HEK293 (cell line): Measurements from ENCODE around the gene GSPT1.

Experiments
- GLI2 ChIP-seq: fragments of 450-650 bp; formaldehyde crosslinking; IDR thresholded peaks from 2 replicates; pipeline ENCODE4; 2017; ENCODE audit warnings: missing biosample characterization, missing genetic modification characterization, low read depth, borderline replicate concordance
- GLIS2 ChIP-seq: fragments of 450-650 bp; formaldehyde crosslinking; IDR thresholded peaks from 2 replicates; pipeline ENCODE4 v1.5.1; 2016; ENCODE audit warnings: missing biosample characterization, missing genetic modification characterization
- MYNN ChIP-seq: fragments of 450-650 bp; formaldehyde crosslinking; IDR thresholded peaks from 2 replicates; pipeline ENCODE4 v1.5.1; 2016; ENCODE audit warnings: missing biosample characterization, missing genetic modification characterization, borderline replicate concordance
- PRDM1 ChIP-seq: fragments of 450-650 bp; formaldehyde crosslinking; IDR thresholded peaks from 2 replicates; pipeline ENCODE4; 2016; ENCODE audit warnings: missing biosample characterization, missing genetic modification characterization
- PRDM6 ChIP-seq: fragments of 450-650 bp; formaldehyde crosslinking; IDR thresholded peaks from 2 replicates; pipeline ENCODE4 v1.5.1; 2017; ENCODE audit warnings: missing biosample characterization, missing genetic modification characterization
- RBAK ChIP-seq: fragments of 450-650 bp; formaldehyde crosslinking; IDR thresholded peaks from 2 replicates; pipeline ENCODE4 v1.5.1; 2016; ENCODE audit warnings: missing biosample characterization, missing genetic modification characterization
- REPIN1 ChIP-seq: fragments of 450-650 bp; formaldehyde crosslinking; IDR thresholded peaks from 2 replicates; pipeline ENCODE4 v1.5.1; 2017; ENCODE audit warnings: missing biosample characterization, missing genetic modification characterization, low read depth
- TRIM28 ChIP-seq: IDR thresholded peaks from 2 replicates; pipeline ENCODE4 v1.6.1; 2011; ENCODE audit warnings: low read length, control low read depth, borderline replicate concordance
- WT1 ChIP-seq: fragments of 450-650 bp; formaldehyde crosslinking; IDR thresholded peaks from 2 replicates; pipeline ENCODE4 v1.5.1; 2016; ENCODE audit warnings: missing biosample characterization, missing genetic modification characterization
- ZBTB20 ChIP-seq: fragments of 450-650 bp; formaldehyde crosslinking; IDR thresholded peaks from 2 replicates; pipeline ENCODE4 v1.5.1; 2016; ENCODE audit warnings: missing biosample characterization, missing genetic modification characterization
- ZBTB48 ChIP-seq: fragments of 450-650 bp; formaldehyde crosslinking; IDR thresholded peaks from 2 replicates; pipeline ENCODE4 v1.5.1; 2016; ENCODE audit warnings: missing biosample characterization, missing genetic modification characterization
- ZFHX2 ChIP-seq: fragments of 450-650 bp; formaldehyde crosslinking; conservative IDR thresholded peaks from 2 replicates; pipeline ENCODE4 v1.5.1; 2016; ENCODE audit warnings: missing biosample characterization, missing genetic modification characterization
- ZFP3 ChIP-seq: fragments of 450-650 bp; formaldehyde crosslinking; IDR thresholded peaks from 2 replicates; pipeline ENCODE4 v1.5.1; 2016; ENCODE audit warnings: low read depth, missing biosample characterization, missing genetic modification characterization
- ZNF19 ChIP-seq: fragments of 450-650 bp; formaldehyde crosslinking; IDR thresholded peaks from 2 replicates; pipeline ENCODE4; 2016; ENCODE audit warnings: missing biosample characterization, missing genetic modification characterization, low read depth
- ZNF2 ChIP-seq: fragments of 450-650 bp; formaldehyde crosslinking; IDR thresholded peaks from 2 replicates; pipeline ENCODE4 v1.5.1; 2016; ENCODE audit warnings: missing biosample characterization, missing genetic modification characterization
- ZNF274 ChIP-seq, 2 experiments: fragments of 200-500 bp in 1 of 2; fragments of 450-650 bp in 1 of 2; sonication (Bioruptor generic) in 1 of 2; formaldehyde crosslinking in 1 of 2; IDR thresholded peaks; 2 replicates each; pipeline versions ENCODE4 v1.5.1 to v1.6.1; 2014 to 2016; ENCODE audit warnings: borderline replicate concordance in 1 of 2, inconsistent platforms in 1 of 2, low read length in 1 of 2, missing biosample characterization in 1 of 2, missing genetic modification characterization in 1 of 2
- ZNF335 ChIP-seq: fragments of 450-650 bp; formaldehyde crosslinking; conservative IDR thresholded peaks from 2 replicates; pipeline ENCODE4 v1.5.1; 2016; ENCODE audit warnings: missing biosample characterization, missing genetic modification characterization
- ZNF37A ChIP-seq: fragments of 450-650 bp; IDR thresholded peaks from 2 replicates; pipeline ENCODE4 v1.5.1; 2018; ENCODE audit warnings: missing biosample characterization, missing genetic modification characterization
- ZNF433 ChIP-seq: fragments of 450-650 bp; formaldehyde crosslinking; IDR thresholded peaks from 2 replicates; pipeline ENCODE4 v1.5.1; 2016; ENCODE audit warnings: missing biosample characterization, missing genetic modification characterization, low read depth
- ZNF571 ChIP-seq: fragments of 450-650 bp; formaldehyde crosslinking; IDR thresholded peaks from 2 replicates; pipeline ENCODE4 v1.5.0; 2017; ENCODE audit warnings: missing biosample characterization, missing genetic modification characterization
- ZNF596 ChIP-seq: fragments of 450-650 bp; IDR thresholded peaks from 2 replicates; pipeline ENCODE4 v1.5.0; 2018; ENCODE audit warnings: missing biosample characterization, mild to moderate bottlenecking, missing genetic modification characterization, moderate library complexity
- ZNF624 ChIP-seq: fragments of 450-650 bp; formaldehyde crosslinking; IDR thresholded peaks from 2 replicates; pipeline ENCODE4 v1.5.1; 2017; ENCODE audit warnings: missing biosample characterization, missing genetic modification characterization
- ZNF629 ChIP-seq: fragments of 450-650 bp; formaldehyde crosslinking; IDR thresholded peaks from 2 replicates; pipeline ENCODE4 v1.5.1; 2017; ENCODE audit warnings: missing biosample characterization, missing genetic modification characterization
- ZNF660 ChIP-seq: fragments of 450-650 bp; IDR thresholded peaks from 2 replicates; pipeline ENCODE4 v1.5.1; 2018; ENCODE audit warnings: missing biosample characterization, mild to moderate bottlenecking, missing genetic modification characterization
- ZNF692 ChIP-seq: fragments of 450-650 bp; formaldehyde crosslinking; IDR thresholded peaks from 2 replicates; pipeline ENCODE4 v1.5.1; 2016; ENCODE audit warnings: missing biosample characterization, missing genetic modification characterization
- ZNF776 ChIP-seq: fragments of 450-650 bp; formaldehyde crosslinking; IDR thresholded peaks from 2 replicates; pipeline ENCODE4 v1.5.0; 2017; ENCODE audit warnings: missing biosample characterization, missing genetic modification characterization, borderline replicate concordance
- ZNF791 ChIP-seq: fragments of 450-650 bp; formaldehyde crosslinking; IDR thresholded peaks from 2 replicates; pipeline ENCODE4 v1.5.1; 2016; ENCODE audit warnings: missing biosample characterization, missing genetic modification characterization
- ZNF792 ChIP-seq: fragments of 450-650 bp; formaldehyde crosslinking; IDR thresholded peaks from 2 replicates; pipeline ENCODE4 v1.5.1; 2016; ENCODE audit warnings: missing biosample characterization, missing genetic modification characterization
- ZSCAN30 ChIP-seq: fragments of 450-650 bp; IDR thresholded peaks from 2 replicates; pipeline ENCODE4 v1.5.1; 2018; ENCODE audit warnings: missing biosample characterization, mild to moderate bottlenecking, missing genetic modification characterization, moderate library complexity
- ZSCAN5A ChIP-seq: fragments of 450-650 bp; formaldehyde crosslinking; IDR thresholded peaks from 2 replicates; pipeline ENCODE4 v1.5.1; 2016; ENCODE audit warnings: missing biosample characterization, missing genetic modification characterization
- TF ChIP-seq, protein P1 (sequence below): fragments of 450-650 bp; formaldehyde crosslinking; IDR thresholded peaks from 2 replicates; pipeline ENCODE4 v1.5.1; 2016; ENCODE audit warnings: missing biosample characterization, missing genetic modification characterization, borderline replicate concordance
- TF ChIP-seq, protein P2 (sequence below): fragments of 450-650 bp; formaldehyde crosslinking; IDR thresholded peaks from 2 replicates; pipeline ENCODE4 v1.5.1; 2017; ENCODE audit warnings: missing biosample characterization, mild to moderate bottlenecking, missing genetic modification characterization, moderate library complexity
- TF ChIP-seq, protein P3 (sequence below): fragments of 450-650 bp; formaldehyde crosslinking; IDR thresholded peaks from 2 replicates; pipeline ENCODE4; 2016; ENCODE audit warnings: missing biosample characterization, missing genetic modification characterization

Gene GSPT1

DNA sequence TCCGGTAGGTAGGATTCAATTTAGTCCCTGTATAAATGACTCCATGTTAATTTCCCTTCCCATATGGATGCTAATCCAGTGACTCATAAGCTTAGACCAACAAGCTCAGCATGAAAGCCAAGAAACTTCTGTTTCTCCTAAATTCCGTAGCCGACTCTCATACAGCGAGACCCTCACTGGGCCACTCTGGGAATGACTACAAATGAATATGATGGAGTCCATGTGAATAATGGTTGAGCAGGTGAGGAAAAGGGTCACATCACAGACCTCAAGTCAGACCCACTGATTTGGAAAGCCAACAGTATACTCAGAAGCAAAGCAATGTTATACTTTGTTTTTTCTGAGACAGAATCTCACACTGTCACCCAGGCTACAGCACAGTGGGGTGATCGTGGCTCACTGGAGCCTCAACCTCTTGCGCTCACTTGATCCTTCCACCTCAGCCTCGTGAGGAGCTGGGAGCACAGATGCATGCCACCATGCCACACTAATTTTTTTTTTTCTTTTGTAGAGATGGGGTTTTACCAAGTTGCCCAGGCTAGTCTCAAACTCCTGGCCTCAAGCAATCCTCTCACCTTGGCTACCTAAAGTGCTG, 79.0 kb downstream of the GSPT1 start (continued):
- TF ChIP-seq, protein P1, sequence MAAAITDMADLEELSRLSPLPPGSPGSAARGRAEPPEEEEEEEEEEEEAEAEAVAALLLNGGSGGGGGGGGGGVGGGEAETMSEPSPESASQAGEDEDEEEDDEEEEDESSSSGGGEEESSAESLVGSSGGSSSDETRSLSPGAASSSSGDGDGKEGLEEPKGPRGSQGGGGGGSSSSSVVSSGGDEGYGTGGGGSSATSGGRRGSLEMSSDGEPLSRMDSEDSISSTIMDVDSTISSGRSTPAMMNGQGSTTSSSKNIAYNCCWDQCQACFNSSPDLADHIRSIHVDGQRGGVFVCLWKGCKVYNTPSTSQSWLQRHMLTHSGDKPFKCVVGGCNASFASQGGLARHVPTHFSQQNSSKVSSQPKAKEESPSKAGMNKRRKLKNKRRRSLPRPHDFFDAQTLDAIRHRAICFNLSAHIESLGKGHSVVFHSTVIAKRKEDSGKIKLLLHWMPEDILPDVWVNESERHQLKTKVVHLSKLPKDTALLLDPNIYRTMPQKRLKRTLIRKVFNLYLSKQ (tag by site-specific recombination) = no peak
- TF ChIP-seq ZNF660 = no peak
- TF ChIP-seq, protein P2, sequence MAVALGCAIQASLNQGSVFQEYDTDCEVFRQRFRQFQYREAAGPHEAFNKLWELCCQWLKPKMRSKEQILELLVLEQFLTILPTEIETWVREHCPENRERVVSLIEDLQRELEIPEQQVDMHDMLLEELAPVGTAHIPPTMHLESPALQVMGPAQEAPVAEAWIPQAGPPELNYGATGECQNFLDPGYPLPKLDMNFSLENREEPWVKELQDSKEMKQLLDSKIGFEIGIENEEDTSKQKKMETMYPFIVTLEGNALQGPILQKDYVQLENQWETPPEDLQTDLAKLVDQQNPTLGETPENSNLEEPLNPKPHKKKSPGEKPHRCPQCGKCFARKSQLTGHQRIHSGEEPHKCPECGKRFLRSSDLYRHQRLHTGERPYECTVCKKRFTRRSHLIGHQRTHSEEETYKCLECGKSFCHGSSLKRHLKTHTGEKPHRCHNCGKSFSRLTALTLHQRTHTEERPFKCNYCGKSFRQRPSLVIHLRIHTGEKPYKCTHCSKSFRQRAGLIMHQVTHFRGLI (tag by site-specific recombination) = no peak
- TF ChIP-seq TRIM28 = no peak
- TF ChIP-seq ZSCAN5A (tag by site-specific recombination) = no peak
- no peak for TF ChIP-seq ZNF692 (tag by site-specific recombination)
- no peak for TF ChIP-seq ZNF776 (tag by site-specific recombination)
- no peak for TF ChIP-seq ZFHX2
- TF ChIP-seq GLIS2 (tag by site-specific recombination) = no peak
- TF ChIP-seq PRDM6 (tag by site-specific recombination) = 0 out of 2 replicates have a peak, but pooled peaks have one; percentile 9
- TF ChIP-seq, protein P3, sequence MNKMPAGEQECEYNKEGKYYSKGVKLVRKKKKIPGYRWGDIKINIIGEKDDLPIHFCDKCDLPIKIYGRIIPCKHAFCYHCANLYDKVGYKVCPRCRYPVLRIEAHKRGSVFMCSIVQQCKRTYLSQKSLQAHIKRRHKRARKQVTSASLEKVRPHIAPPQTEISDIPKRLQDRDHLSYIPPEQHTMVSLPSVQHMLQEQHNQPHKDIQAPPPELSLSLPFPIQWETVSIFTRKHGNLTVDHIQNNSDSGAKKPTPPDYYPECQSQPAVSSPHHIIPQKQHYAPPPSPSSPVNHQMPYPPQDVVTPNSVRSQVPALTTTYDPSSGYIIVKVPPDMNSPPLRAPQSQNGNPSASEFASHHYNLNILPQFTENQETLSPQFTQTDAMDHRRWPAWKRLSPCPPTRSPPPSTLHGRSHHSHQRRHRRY (tag by site-specific recombination) = no peak
- TF ChIP-seq ZBTB48 (tag by site-specific recombination) = no peak
- TF ChIP-seq ZNF791 (tag by site-specific recombination) = no peak
- 0 out of 2 replicates have a peak, but pooled peaks have one; percentile 11 for TF ChIP-seq ZNF629 (tag by site-specific recombination)
- no peak for TF ChIP-seq ZNF335 (tag by site-specific recombination)
- TF ChIP-seq REPIN1 (tag by site-specific recombination) = no peak
- TF ChIP-seq ZNF2 = no peak
- no peak for TF ChIP-seq ZNF596 (tag by site-specific recombination)
- no peak for TF ChIP-seq ZNF571
- no peak for TF ChIP-seq GLI2 (tag by site-specific recombination)
- no peak for TF ChIP-seq ZNF624 (tag by site-specific recombination)
- no peak for TF ChIP-seq ZNF37A (tag by site-specific recombination)
- TF ChIP-seq ZNF19 (tag by site-specific recombination) = no peak
- no peak for TF ChIP-seq MYNN (tag by site-specific recombination)
- 0 out of 2 replicates have a peak, but pooled peaks have one; percentile 62 for TF ChIP-seq PRDM1 (tag by site-specific recombination)
- no peak for TF ChIP-seq ZNF792 (tag by site-specific recombination)
- no peak for TF ChIP-seq WT1 (tag by site-specific recombination)
- no peak for TF ChIP-seq ZBTB20
- TF ChIP-seq ZNF433 (tag by site-specific recombination) = no peak
- no peak for TF ChIP-seq ZFP3 (tag by site-specific recombination)
- TF ChIP-seq ZNF274 (IDR thresholded peaks at IDR 0.05; ENCODE audit: low read length) = no peak
- no peak for TF ChIP-seq ZNF274 (tag by site-specific recombination; IDR thresholded peaks at IDR 0.05; ENCODE audit: borderline replicate concordance)
- TF ChIP-seq ZSCAN30 (tag by site-specific recombination) = no peak
- TF ChIP-seq RBAK (tag by site-specific recombination) = no peak
